ENCODE data around the gene UGT1A7. TPM values are rescaled to one million over a fixed set of nuclear protein-coding genes. Genes with fewer than 3 reads are reported as not detected.

Gene UGT1A7
- polyA plus RNA-seq, 1 donor from 2014 or later, result not detected

DNA sequence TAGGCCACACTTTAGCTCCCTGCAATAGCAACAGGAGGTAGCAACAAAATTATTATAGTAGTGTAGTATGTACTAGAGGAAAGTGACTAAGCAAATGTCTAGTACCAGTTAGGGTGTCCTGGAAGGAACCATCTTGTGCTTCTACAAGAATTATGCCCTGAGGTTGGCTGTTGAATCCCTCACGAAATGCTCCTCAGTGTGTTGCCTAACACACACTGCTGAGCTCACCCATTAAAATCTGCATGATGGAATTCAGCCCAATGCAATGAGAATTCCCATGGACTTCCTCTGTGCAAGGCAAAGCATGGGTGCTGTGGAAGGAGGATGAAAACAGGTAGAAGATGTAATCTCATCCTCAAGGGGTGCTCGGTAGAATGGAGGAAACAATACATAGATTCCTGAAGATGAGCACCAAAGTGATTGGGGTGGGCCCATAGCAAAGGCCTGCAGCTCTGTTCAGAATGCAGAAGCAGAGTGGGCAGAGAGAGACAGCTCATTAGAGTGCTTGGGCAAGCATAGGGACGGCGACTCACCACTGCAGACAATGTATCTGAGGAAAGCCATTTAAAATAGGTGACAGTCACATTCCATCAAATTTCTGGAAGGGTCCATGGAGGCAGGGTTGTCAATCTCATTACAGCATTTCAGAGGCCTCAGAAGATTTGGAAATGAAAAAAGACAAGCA is 1.2 kb upstream of the UGT1A7 start:
- Histone ChIP-seq H4K20me1 (ENCODE audit: insufficient read depth) (no peaks in the 10 kb centered on the region), H3K27me3 (ENCODE audit: insufficient read depth, low read depth, low read length) (no peaks in the 10 kb centered on the region), H3K9ac (ENCODE audit: low read length) (no peak overlapping the region), H3K79me2 (replicated peaks; ENCODE audit: insufficient read depth, low read length) (no peaks in the 10 kb centered on the region), H3K4me3 (ENCODE audit: low read length) (no peak overlapping the region), H3K4me2 (ENCODE audit: low read length) (no peak overlapping the region), H3F3A (ENCODE audit: insufficient read depth, low read length, poor library complexity, severe bottlenecking) (no peaks in the 10 kb centered on the region), H3K27ac (ENCODE audit: low read length) (no peak overlapping the region), H3K9me3 (ENCODE audit: low read length) (no peaks in the 10 kb centered on the region), H3K9me2 (ENCODE audit: insufficient read depth, low read length) (no peaks in the 10 kb centered on the region), H3K36me3 (ENCODE audit: insufficient read depth, low read length) (no peaks in the 10 kb centered on the region), H2AFZ (ENCODE audit: low read depth, low read length) (no peak overlapping the region)
- TF ChIP-seq, protein P1, sequence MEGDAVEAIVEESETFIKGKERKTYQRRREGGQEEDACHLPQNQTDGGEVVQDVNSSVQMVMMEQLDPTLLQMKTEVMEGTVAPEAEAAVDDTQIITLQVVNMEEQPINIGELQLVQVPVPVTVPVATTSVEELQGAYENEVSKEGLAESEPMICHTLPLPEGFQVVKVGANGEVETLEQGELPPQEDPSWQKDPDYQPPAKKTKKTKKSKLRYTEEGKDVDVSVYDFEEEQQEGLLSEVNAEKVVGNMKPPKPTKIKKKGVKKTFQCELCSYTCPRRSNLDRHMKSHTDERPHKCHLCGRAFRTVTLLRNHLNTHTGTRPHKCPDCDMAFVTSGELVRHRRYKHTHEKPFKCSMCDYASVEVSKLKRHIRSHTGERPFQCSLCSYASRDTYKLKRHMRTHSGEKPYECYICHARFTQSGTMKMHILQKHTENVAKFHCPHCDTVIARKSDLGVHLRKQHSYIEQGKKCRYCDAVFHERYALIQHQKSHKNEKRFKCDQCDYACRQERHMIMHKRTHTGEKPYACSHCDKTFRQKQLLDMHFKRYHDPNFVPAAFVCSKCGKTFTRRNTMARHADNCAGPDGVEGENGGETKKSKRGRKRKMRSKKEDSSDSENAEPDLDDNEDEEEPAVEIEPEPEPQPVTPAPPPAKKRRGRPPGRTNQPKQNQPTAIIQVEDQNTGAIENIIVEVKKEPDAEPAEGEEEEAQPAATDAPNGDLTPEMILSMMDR (IDR thresholded peaks at IDR 0.05; ENCODE audit: poor library complexity, severe bottlenecking), result no peak
- TF ChIP-seq POLR2AphosphoS5 (IDR thresholded peaks at IDR 0.05), result no peak
- TF ChIP-seq EZH2 (IDR thresholded peaks at IDR 0.05; ENCODE audit: borderline replicate concordance, insufficient read depth, low read length, poor library complexity, severe bottlenecking), result no peak
- TF ChIP-seq MXI1 (conservative IDR thresholded peaks at IDR 0.05; ENCODE audit: poor library complexity, severe bottlenecking), result no peak
- TF ChIP-seq, protein P2, sequence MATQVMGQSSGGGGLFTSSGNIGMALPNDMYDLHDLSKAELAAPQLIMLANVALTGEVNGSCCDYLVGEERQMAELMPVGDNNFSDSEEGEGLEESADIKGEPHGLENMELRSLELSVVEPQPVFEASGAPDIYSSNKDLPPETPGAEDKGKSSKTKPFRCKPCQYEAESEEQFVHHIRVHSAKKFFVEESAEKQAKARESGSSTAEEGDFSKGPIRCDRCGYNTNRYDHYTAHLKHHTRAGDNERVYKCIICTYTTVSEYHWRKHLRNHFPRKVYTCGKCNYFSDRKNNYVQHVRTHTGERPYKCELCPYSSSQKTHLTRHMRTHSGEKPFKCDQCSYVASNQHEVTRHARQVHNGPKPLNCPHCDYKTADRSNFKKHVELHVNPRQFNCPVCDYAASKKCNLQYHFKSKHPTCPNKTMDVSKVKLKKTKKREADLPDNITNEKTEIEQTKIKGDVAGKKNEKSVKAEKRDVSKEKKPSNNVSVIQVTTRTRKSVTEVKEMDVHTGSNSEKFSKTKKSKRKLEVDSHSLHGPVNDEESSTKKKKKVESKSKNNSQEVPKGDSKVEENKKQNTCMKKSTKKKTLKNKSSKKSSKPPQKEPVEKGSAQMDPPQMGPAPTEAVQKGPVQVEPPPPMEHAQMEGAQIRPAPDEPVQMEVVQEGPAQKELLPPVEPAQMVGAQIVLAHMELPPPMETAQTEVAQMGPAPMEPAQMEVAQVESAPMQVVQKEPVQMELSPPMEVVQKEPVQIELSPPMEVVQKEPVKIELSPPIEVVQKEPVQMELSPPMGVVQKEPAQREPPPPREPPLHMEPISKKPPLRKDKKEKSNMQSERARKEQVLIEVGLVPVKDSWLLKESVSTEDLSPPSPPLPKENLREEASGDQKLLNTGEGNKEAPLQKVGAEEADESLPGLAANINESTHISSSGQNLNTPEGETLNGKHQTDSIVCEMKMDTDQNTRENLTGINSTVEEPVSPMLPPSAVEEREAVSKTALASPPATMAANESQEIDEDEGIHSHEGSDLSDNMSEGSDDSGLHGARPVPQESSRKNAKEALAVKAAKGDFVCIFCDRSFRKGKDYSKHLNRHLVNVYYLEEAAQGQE (IDR thresholded peaks at IDR 0.05; ENCODE audit: borderline replicate concordance), result no peak
- no peak for TF ChIP-seq EP300 (conservative IDR thresholded peaks at IDR 0.05; ENCODE audit: poor library complexity, severe bottlenecking)

DNA sequence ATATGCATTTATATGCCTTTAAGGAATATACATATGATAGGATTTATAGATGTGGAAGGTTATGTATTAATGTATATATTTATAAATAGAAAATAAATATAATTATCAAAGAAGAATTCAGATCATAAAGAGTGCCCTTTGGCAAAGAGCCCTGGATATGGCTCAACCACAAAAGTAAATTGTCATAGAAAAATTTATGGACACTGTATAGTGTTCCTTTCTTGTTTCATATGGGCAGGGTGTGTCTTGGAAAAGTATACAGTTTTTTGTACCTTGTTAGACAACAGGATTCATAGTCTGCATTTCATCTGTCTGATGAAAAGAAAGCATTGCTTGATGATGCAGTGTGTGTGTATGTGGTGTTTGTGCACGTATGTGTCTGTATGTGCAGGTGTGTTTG is 2.9 kb downstream of the UGT1A7 start:
- Histone ChIP-seq H3K36me3 (ENCODE audit: insufficient read depth, low read length) (no peaks in the 10 kb centered on the region), H2AFZ (ENCODE audit: low read depth, low read length) (no peak overlapping the region), H3K27ac (ENCODE audit: low read length) (no peak overlapping the region), H3F3A (ENCODE audit: insufficient read depth, low read length, poor library complexity, severe bottlenecking) (no peaks in the 10 kb centered on the region), H3K9me3 (ENCODE audit: low read length) (no peaks in the 10 kb centered on the region), H3K4me3 (ENCODE audit: low read length) (no peak overlapping the region), H3K9ac (ENCODE audit: low read length) (no peak overlapping the region), H3K9me2 (ENCODE audit: insufficient read depth, low read length) (no peaks in the 10 kb centered on the region), H3K4me2 (ENCODE audit: low read length) (no peak overlapping the region), H3K79me2 (replicated peaks; ENCODE audit: insufficient read depth, low read length) (no peaks in the 10 kb centered on the region), H4K20me1 (ENCODE audit: insufficient read depth) (no peaks in the 10 kb centered on the region), H3K27me3 (ENCODE audit: insufficient read depth, low read depth, low read length) (no peaks in the 10 kb centered on the region)
- TF ChIP-seq MXI1 (conservative IDR thresholded peaks at IDR 0.05; ENCODE audit: poor library complexity, severe bottlenecking) (no peak), POLR2AphosphoS5 (IDR thresholded peaks at IDR 0.05) (no peak), EP300 (conservative IDR thresholded peaks at IDR 0.05; ENCODE audit: poor library complexity, severe bottlenecking) (no peak), SMC3 (conservative IDR thresholded peaks at IDR 0.05; ENCODE audit: poor library complexity) (no peak), TAF1 (IDR thresholded peaks at IDR 0.05; ENCODE audit: low read depth) (no peak), RAD21 (conservative IDR thresholded peaks at IDR 0.05) (no peak), EZH2 (IDR thresholded peaks at IDR 0.05; ENCODE audit: borderline replicate concordance, insufficient read depth, low read length, poor library complexity, severe bottlenecking) (no peak)
